Smooth muscle cell (in vitro differentiated cells): ENCODE results near the gene COQ5. TPM values are rescaled to one million over a fixed set of nuclear protein-coding genes. Genes with fewer than 3 reads are reported as not detected.

Experiments used
- DNase-seq: peaks from one replicate; lab custom pipeline; 2025; ENCODE audit not compliant: unreplicated experiment; lab: John Stamatoyannopoulos, UW
- H2AFZ ChIP-seq: fragments of 200-600 bp; sonication (generic); 2 replicates; pipeline ENCODE4 v1.6.0; 2016; ENCODE audit warnings: antibody characterized with exemption, low read depth, mild to moderate bottlenecking
- H3F3A ChIP-seq: fragments of 200-600 bp; sonication (generic); 2 replicates; pipeline ENCODE4 v1.6.0; 2017; ENCODE audit warnings: antibody characterized with exemption, low read depth
- H3K27ac ChIP-seq: fragments of 200-600 bp; sonication (generic); 2 replicates; pipeline ENCODE4 v1.5.1; 2016; ENCODE audit warnings: low read depth, mild to moderate bottlenecking
- H3K27me3 ChIP-seq: fragments of 200-600 bp; sonication (generic); 2 replicates; pipeline ENCODE4 v1.6.1; 2016; ENCODE audit warnings: low read depth, mild to moderate bottlenecking
- H3K36me3 ChIP-seq: fragments of 200-600 bp; sonication (generic); 2 replicates; pipeline ENCODE4 v1.5.1; 2016; ENCODE audit warnings: low read depth
- H3K4me1 ChIP-seq: fragments of 200-600 bp; sonication (generic); 2 replicates; pipeline ENCODE4 v1.5.1; 2016; ENCODE audit warnings: low read depth
- H3K4me2 ChIP-seq: fragments of 200-600 bp; sonication (generic); 2 replicates; pipeline ENCODE4 v1.6.0; 2016; ENCODE audit warnings: mild to moderate bottlenecking
- H3K4me3 ChIP-seq: fragments of 200-600 bp; sonication (generic); 2 replicates; pipeline ENCODE4 v1.5.1; 2016; ENCODE audit warnings: mild to moderate bottlenecking
- H3K79me2 ChIP-seq: fragments of 200-600 bp; sonication (generic); 2 replicates; pipeline ENCODE4 v1.6.0; 2016; ENCODE audit warnings: low read depth, mild to moderate bottlenecking
- H3K9ac ChIP-seq: fragments of 200-600 bp; sonication (generic); 2 replicates; pipeline ENCODE4 v1.6.0; 2016; ENCODE audit warnings: low read depth
- H3K9me3 ChIP-seq: fragments of 200-600 bp; sonication (generic); replicated peaks from 2 replicates; pipeline ENCODE4 v1.5.1; 2016; ENCODE audit warnings: low read depth
- H4K20me1 ChIP-seq: fragments of 200-600 bp; sonication (generic); 2 replicates; pipeline ENCODE4 v1.6.0; 2016; ENCODE audit warnings: low read depth
- WGBS: methylation state at CpG from one replicate; pipeline ENCODE4 v1.1.7; 2016; ENCODE audit warnings: low lambda C conversion rate; 5-methylcytosine and 5-hydroxymethylcytosine counted together
- polyA plus RNA-seq: library from polyadenylated mRNA; unstranded; fragments of >200 nt; fragmentation: Nextera tagmentation; extraction: Ambion mirVana; gene quantifications from 2 replicates; pipeline ENCODE4 v1.2.1, GENCODE V29; 2016
- total RNA-seq: library from RNA; depleted of rRNA; stranded (reverse); fragments of >200 nt; gene quantifications from 2 replicates; pipeline ENCODE4 v1.2.3, GENCODE V29; 2014
- TF ChIP-seq, protein P1 (sequence below): fragments of 200-600 bp; sonication (generic); IDR thresholded peaks from 2 replicates; pipeline ENCODE4 v1.5.1; 2017; ENCODE audit warnings: borderline replicate concordance, mild to moderate bottlenecking, antibody characterized with exemption; ENCODE audit not compliant: insufficient read depth, poor library complexity, severe bottlenecking

Gene COQ5
- total and polyA plus RNA-seq, 2 experiments from 2014 or later, result 32.5 to 46.9 TPM

DNA sequence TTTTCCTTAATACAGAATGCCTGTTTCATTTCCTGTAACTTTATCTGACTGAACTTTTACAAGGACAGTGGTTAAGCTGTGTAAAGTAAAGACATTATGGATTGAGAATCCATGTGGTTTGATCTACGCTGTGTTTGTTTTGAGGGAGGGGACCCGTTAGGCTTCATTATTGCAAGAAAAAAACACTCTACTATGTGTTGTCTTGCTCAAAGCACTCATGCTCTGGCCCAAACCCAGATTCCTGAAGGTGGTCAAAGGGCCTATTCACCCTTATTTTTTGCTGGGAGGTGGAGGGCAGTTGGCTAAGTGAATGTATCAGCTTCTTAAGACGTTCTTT, 17.1 kb upstream of the COQ5 start:
- Histone ChIP-seq H3K9me3 (no peaks in the 10 kb centered on the region), H2AFZ (no peak overlapping the region), H3F3A (peaks cover 3% of the 10 kb centered on the region), H3K27ac (no peak overlapping the region), H3K36me3 (peaks cover 23% of the 10 kb centered on the region), H4K20me1 (peaks cover 99% of the 10 kb centered on the region), H3K4me3 (no peak overlapping the region), H3K4me1 (no peaks in the 10 kb centered on the region), H3K79me2 (peaks cover 91% of the 10 kb centered on the region), H3K9ac (no peak overlapping the region), H3K27me3 (no peaks in the 10 kb centered on the region), H3K4me2 (no peak overlapping the region)
- no peak for DNase-seq
- 66% methylated on average over 3 of the region's 3 CpGs for WGBS
- TF ChIP-seq, protein P1, sequence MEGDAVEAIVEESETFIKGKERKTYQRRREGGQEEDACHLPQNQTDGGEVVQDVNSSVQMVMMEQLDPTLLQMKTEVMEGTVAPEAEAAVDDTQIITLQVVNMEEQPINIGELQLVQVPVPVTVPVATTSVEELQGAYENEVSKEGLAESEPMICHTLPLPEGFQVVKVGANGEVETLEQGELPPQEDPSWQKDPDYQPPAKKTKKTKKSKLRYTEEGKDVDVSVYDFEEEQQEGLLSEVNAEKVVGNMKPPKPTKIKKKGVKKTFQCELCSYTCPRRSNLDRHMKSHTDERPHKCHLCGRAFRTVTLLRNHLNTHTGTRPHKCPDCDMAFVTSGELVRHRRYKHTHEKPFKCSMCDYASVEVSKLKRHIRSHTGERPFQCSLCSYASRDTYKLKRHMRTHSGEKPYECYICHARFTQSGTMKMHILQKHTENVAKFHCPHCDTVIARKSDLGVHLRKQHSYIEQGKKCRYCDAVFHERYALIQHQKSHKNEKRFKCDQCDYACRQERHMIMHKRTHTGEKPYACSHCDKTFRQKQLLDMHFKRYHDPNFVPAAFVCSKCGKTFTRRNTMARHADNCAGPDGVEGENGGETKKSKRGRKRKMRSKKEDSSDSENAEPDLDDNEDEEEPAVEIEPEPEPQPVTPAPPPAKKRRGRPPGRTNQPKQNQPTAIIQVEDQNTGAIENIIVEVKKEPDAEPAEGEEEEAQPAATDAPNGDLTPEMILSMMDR, result no peak

DNA sequence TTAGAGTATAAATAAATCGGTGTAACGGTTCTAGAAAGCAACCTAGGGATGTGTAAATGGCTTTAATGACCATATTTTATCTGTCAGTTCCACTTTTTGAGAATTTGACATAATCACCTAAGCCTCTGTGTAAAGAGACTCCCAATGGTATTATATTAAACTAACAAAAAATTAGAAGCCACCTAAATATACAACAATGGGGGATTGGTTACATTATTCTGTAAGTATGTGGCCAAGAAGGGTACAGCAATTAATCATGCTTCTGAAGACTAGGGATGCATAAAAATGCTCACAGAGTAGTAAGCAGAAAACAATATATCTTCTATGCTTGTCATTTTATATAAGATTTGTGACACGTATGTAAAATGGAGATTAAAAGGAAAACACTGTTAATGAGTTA, 15.7 kb upstream of the COQ5 start:
- peaks cover 23% of the 10 kb centered on the region for H3K36me3 ChIP-seq
- TF ChIP-seq, protein P1, result no peak
- no peak overlapping the region for H3K27ac ChIP-seq
- peaks cover 3% of the 10 kb centered on the region for H3F3A ChIP-seq
- H3K4me2 ChIP-seq, result no peak overlapping the region
- peaks cover 99% of the 10 kb centered on the region for H4K20me1 ChIP-seq
- no peaks in the 10 kb centered on the region for H3K4me1 ChIP-seq
- no peaks in the 10 kb centered on the region for H3K27me3 ChIP-seq
- WGBS, result 96% methylated on average over 3 of the region's 3 CpGs
- no peaks in the 10 kb centered on the region for H3K9me3 ChIP-seq
- H3K4me3 ChIP-seq, result no peak overlapping the region
- peaks cover 97% of the 10 kb centered on the region for H3K79me2 ChIP-seq
- no peak overlapping the region for H3K9ac ChIP-seq
- H2AFZ ChIP-seq, result no peak overlapping the region
- no peak for DNase-seq

GRCh38 chr12:120542166-120542565, 13.2 kb upstream of the COQ5 start:
- Histone ChIP-seq H3K4me1 (peaks cover 11% of the 10 kb centered on the region), H3K27me3 (no peaks in the 10 kb centered on the region), H3K9me3 (no peaks in the 10 kb centered on the region), H4K20me1 (peaks cover 100% of the 10 kb centered on the region), H3K27ac (no peak overlapping the region), H3K9ac (no peak overlapping the region), H3F3A (no peaks in the 10 kb centered on the region), H3K79me2 (peaks cover 99% of the 10 kb centered on the region), H3K36me3 (peaks cover 11% of the 10 kb centered on the region), H2AFZ (no peak overlapping the region), H3K4me3 (no peak overlapping the region), H3K4me2 (no peak overlapping the region)
- DNase-seq, result no peak
- TF ChIP-seq, protein P1, result no peak
- 100% methylated on average over 5 of the region's 5 CpGs for WGBS

DNA sequence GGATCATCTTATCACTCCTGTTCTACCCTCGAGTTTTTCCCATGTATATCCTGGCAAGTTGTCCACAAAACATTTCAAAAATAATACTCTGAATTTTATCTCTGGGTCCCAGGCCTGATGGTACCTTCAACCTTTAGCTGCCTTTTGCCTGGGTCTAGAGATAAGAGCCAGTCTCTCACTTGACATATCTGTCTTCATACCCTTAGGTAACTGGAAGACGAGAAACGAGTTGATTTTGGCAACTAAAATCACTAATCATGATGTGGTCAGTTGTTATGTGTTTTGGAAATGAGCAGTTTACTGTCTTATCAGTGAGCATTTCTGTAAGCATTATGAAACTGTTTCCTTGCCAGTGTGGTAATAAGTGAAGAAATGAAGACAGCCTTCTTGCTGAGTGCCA, 11.5 kb upstream of the COQ5 start:
- Histone ChIP-seq H3K4me1 (peaks cover 27% of the 10 kb centered on the region), H3F3A (peaks cover 5% of the 10 kb centered on the region), H3K4me3 (no peak overlapping the region), H4K20me1 (peaks cover 100% of the 10 kb centered on the region), H3K27ac (peak overlapping the region; percentile 8), H3K9me3 (no peaks in the 10 kb centered on the region), H3K9ac (no peak overlapping the region), H2AFZ (no peak overlapping the region), H3K27me3 (no peaks in the 10 kb centered on the region), H3K79me2 (peaks cover 99% of the 10 kb centered on the region), H3K36me3 (no peaks in the 10 kb centered on the region), H3K4me2 (no peak overlapping the region)
- DNase-seq, result no peak
- 64% methylated on average over 3 of the region's 3 CpGs for WGBS
- TF ChIP-seq, protein P1, result no peak
